Stimulated activated naive CD4-positive, alpha-beta T cell treated with Interleukin-2 at 50 U/mL for 16 hours (primary cell): Measurements from ENCODE around the gene YBX1.

Experiments
- DNase-seq: peaks from one replicate; lab custom pipeline; 2025; lab: John Stamatoyannopoulos, UW

The YBX1 gene

GRCh38 chr1:42735477-42736105 lies 53.4 kb downstream of the YBX1 start:
- no peak for DNase-seq

DNA sequence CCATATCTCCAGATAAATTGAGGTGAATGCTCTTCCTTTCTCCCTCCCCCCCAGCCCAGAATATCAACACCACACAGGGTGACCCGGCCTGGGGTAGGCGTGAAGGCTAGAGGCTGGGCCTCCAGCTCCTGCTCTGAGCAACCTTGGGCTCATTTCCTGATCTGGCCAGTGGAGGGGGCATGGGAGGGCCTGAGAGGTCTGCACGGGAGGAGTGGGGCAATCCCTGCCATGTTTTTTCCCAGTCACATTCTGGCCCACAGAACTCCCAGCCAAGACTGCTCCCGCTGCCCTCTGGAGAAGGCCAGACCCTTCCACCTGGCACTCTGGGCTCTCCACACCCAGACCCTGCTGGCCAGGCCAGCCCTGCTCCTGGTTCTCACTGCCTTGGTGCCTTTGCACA lies 53.9 kb downstream of the YBX1 start:
- no peak for DNase-seq

GRCh38 chr1:42736571-42737200 lies 54.5 kb downstream of the YBX1 start:
- DNase-seq: no peak

DNA sequence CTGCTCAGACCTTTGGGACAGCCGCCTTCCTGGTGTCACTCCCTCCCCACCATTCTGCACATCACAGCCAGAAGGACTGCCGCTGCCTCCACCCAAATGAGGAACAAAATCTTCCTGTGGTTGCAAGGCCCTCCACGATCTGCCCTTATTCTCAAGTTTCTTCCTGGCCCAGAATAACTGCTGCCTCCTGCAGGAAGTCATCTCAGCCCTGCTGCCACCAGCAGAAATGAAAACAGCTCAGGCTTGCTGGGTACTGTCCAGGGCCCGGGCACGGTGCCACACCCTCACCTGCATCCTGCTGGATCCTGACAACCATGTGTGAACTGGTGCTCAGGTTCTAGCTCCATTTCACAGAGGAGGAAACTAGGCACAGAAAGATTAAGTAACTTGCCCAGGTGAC lies 55.0 kb downstream of the YBX1 start:
- no peak for DNase-seq

- no peak for DNase-seq
Observed at GRCh38 chr1:42737986-42738677, 55.9 kb downstream of the YBX1 start.

DNA sequence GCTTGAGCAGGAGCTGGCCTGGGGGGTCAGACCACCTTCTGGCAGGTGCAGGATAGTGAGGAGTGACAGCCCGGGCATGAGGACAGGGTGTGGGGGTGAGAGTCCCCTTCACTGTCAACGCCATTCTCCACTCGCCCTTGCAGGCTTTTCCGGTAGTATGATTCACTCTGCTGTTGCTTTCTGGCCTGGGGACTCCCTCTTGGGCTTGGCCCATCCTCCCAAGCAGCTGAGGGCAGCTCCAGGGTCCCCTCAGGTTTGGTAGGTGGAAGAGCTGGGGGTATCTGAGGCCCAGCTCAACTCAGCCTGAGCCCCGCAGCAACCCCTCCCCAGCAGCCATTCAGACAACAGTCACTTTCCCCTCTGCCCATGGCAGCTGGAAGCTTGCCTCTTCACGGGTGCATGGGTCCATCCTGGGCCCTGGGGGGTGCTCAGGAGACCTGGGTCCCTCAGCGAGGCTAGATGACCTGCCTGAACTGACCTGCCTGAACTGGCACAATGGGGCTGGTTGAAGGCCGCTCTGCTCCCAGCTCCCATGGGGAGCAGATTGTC lies 56.5 kb downstream of the YBX1 start:
- DNase-seq: no peak

GRCh38 chr1:42739753-42740700 lies 57.8 kb downstream of the YBX1 start, which contains the start of gene CLDN19:
Gene CLDN19 (minus strand): TSS chr1:42740236. CDS start chr1:42740063, 173 bp downstream.
- DNase-seq: no peak

DNA sequence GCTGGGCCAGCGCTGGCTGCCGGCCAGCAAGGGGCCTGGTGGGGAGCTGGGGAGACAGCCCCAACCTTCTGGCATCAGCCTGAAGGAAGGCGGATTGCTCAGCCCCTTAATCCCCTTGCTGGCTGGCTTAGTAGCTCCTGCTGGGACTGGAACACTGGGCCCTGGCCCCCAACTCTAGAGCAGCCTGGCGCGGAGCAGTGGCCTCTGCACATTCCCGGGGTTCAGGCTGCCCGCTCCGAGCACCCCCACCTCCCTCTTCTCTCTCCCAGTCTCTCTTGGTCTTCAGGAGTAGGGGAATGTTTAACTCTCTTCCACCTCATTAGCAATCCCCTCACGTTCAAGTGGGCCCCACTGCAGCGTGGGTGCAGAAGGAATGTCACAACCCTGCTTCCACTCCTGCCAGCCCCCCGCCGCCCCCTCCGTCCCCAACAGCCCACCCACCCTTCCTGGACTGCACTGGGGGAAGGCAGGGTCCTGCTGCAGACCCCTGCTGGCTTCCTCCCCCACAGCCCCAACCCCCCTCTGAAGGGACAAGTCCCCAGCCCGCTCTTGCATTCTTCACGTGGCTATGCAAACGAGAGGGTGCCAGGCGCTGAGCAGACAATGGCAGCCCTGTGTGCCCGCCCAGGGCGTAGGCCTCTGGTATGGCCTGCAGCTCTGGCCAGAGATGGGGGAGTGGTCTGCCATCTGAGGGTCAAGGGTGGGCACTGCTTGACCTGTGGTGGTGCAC lies 58.8 kb downstream of the YBX1 start:
- DNase-seq: no peak

DNA sequence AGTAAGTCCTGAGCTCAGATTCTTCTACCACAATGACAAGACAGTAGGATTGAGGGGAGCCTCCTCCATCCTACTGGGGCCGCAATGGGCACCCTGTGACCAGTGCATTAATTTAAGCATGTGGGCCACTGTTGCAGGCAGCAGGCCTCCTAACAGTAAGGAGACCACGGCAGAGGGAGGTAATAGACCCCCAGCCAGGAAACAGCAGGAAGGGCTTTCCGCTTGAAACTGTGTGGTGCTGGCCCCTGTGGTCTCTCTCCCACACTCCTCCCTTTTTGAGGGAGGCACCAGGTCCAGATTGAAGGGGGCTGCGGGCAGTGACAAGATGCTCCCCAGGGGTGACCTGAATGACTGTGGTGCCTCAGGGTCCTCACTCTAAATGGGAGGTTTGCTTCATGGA lies 59.5 kb downstream of the YBX1 start:
- DNase-seq: no peak

GRCh38 chr1:42742141-42742540 lies 59.9 kb downstream of the YBX1 start:
- no peak for DNase-seq

DNA sequence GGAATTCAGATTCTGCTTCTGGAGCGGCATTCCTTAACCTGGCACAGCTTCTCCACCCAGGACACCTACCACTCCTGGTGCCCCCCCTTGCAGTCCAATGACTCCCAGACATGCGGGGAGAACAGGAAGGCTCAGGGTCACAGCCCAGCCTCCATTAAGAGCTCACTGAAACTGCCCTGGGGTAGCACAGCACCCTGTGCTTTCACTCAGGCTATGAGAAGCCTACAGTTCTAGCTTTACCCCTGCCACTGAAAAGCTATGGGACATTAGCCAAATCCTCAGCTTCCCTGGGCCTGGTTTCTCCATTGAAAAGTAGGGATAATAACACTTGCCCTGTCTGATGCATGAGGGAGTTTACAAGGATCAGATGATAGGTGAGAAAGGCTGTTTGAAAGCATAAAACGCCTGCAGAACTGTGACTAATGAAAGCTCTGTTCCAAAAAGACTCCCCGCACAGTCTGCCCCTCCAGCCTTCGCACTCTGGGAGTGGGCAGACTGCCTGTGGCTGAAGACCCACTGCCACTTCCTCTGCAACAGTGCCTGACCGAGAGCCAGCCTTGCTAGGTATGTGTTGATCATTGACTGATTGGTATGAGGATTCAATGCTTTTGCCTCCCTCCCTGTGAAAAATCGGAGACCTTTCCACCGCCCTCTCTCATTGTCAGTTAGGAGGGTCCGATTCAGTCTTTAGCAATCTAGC lies 60.5 kb downstream of the YBX1 start:
- DNase-seq: no peak

- DNase-seq: no peak
Observed at GRCh38 chr1:42743317-42744147, 61.3 kb downstream of the YBX1 start.

GRCh38 chr1:42744148-42744413 lies 61.9 kb downstream of the YBX1 start:
- DNase-seq: no peak

DNA sequence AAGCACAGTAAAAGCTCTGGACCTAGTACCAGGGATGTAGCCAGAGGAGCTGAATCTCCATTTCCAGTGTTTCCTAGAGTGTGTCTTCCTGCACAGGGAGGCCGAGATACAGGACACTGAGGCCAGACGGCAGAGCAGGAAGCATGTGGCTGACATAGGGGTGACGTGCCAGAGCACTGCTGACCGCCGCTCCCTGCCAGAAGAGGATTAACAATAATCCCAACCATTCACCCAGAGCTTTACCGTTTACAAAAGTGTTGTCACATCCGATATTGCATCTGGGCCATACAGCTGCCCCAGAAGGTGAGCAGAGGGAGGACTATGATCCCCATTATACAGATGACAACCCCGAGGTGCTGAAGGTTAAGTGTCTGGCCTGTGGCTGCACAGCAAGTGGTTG lies 63.6 kb downstream of the YBX1 start:
- no peak for DNase-seq

DNA sequence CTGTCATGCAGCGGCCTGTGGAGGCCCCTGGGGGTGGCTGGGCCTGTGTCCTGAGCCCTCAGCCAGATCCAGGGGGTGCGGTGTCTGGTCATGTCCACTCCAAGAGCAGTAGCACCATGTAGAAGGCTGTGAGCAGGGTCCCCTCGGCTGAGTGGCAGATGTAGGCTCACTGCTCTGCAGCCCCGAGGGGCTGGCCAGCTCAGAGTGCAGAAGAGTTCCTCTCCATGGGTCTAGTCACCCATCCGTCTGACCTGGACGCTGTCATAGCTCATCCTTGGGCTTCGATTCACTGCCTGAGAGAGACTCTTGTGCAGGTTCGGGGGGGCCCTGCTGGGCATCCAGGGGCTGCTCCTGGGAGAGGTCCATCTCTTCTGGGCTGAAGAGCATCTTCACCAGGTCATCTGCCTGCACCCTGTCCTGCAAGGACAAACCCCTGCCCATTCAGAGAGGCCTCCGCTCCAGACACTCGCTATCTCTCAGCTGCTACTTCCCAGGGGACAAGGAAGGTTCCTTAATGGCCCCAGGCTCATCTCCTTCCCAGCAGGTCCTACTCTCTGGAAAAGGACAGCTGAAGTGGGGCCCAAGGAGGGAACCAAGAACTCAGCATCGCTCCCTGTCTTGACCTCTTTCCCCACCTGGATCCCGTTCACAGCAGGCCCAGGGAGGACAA lies 64.4 kb downstream of the YBX1 start:
- DNase-seq: no peak

DNA sequence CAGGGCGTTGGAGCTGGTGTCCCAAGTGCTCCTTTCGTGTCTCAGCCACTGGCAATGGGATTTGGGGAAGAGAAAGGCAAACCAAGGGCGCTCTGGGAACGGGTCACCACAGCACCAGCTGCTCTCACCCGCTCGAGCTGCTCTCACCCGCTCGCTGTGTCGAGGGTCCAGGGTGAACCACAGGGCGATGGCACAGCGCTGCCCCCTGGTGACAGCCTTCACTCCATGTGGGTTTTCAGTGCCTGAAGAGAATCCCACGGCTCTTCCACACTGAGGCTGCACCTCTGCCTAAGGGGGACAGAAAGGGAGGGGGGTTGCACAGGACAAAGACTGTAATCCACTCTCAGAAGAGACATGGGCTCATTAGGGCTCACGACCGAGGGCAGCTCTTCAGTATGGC lies 64.9 kb downstream of the YBX1 start:
- DNase-seq: peak; percentile 34

DNA sequence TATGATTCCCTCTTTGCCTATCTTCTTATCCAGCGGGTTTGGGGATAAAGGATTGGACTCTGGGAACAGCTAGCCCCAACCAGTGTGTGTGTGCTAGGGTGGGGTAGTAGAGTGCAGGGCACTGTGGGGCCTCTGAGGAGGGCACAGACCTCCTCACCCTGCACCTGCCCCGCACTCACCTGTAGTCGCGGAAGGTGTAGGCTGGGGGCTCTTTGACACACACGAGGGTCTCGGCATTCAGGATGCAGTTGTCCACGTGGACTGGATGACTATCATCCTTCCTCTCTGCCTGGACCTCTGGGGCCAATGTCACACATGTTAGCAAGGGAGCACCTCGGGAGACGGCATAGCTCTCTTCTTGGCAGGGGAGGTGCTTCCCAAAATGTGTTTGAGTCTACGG lies 65.8 kb downstream of the YBX1 start:
- DNase-seq: no peak

DNA sequence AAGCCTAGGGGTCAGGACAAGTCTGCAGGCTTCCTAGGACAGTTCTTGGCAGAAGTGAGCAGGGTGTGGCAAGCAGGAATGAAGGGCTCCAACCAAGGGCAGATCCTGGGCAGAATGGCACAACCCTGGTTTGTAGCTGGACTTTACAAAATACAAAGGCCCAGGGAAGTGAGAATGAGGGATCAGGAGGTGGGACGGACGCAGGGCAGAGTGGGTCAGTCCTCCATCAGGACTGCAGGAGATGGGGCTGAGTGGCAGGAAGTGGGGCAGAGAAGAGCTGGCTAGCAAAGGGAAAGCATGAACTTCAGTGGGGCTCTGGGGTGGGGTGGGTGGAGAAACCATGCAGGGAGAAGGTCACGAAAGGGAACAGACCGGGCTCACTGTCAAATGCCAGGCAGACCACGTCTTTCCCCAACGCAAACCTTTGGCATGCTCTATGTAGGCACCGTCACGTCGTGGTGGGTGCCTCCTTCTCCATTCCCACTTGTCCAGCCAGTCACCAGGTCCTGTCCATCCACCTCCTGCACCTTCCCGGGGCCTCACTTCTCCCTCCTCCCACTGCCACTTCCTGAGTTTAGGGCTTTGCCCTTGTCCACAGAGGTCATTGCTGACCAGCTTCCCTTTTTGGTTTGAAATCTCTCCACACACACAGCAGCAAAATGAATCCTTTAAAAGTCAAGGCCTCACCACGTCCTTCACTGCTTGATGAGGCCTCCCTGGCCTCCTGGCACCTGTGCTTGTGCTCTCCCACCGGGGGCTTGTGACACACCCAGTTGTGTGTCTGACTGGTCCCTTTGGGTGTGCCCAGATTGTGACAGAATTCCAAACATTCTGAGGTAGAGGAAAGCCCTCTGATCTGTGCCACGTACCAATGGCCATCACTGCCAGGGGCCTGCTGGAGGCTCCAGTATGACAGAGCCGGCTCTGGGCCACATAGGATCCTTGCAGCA lies 66.5 kb downstream of the YBX1 start:
- no peak for DNase-seq
